ENCODE results near the gene TMEM168.
"Not testable (repeated sequence)": the region's sequence is repeated elsewhere in the genome, so short reads cannot be mapped to it uniquely, and the experiment has no call there.

TMEM168 gene

GRCh38 chr7:112745635-112746034 lies 44.6 kb downstream of the TMEM168 start:
- H3K4me3 ChIP-seq (ENCODE audit: low read depth, low read length), result no peak overlapping the region
- no peak for DNase-seq (ENCODE audit: low read depth)
- no peak for TF ChIP-seq CTCF (IDR thresholded peaks at IDR 0.05; ENCODE audit: low read depth, low read length, missing control alignments)

- TF ChIP-seq CTCF (IDR thresholded peaks at IDR 0.05; ENCODE audit: low read depth, low read length, missing control alignments), result no peak
- DNase-seq (ENCODE audit: low read depth), result no peak
- H3K4me3 ChIP-seq (ENCODE audit: low read depth, low read length), result no peak overlapping the region
Observed at GRCh38 chr7:112744818-112745217, 45.4 kb downstream of the TMEM168 start.

GRCh38 chr7:112743811-112744210 lies 46.4 kb downstream of the TMEM168 start:
- TF ChIP-seq CTCF (IDR thresholded peaks at IDR 0.05; ENCODE audit: low read depth, low read length, missing control alignments), result no peak
- H3K4me3 ChIP-seq (ENCODE audit: low read depth, low read length), result no peak overlapping the region
- no peak for DNase-seq (ENCODE audit: low read depth)

- no peak for TF ChIP-seq CTCF (IDR thresholded peaks at IDR 0.05; ENCODE audit: low read depth, low read length, missing control alignments)
- no peak for DNase-seq (ENCODE audit: low read depth)
- no peak overlapping the region for H3K4me3 ChIP-seq (ENCODE audit: low read depth, low read length)
Observed at GRCh38 chr7:112740667-112741066, 49.5 kb downstream of the TMEM168 start.

GRCh38 chr7:112739436-112740180 lies 50.6 kb downstream of the TMEM168 start:
- DNase-seq (ENCODE audit: low read depth), result no peak
- TF ChIP-seq CTCF (IDR thresholded peaks at IDR 0.05; ENCODE audit: low read depth, low read length, missing control alignments), result no peak

GRCh38 chr7:112735261-112735660 lies 54.9 kb downstream of the TMEM168 start:
- TF ChIP-seq CTCF (IDR thresholded peaks at IDR 0.05; ENCODE audit: low read depth, low read length, missing control alignments), result no peak
- no peak overlapping the region for H3K4me3 ChIP-seq (ENCODE audit: low read depth, low read length)
- DNase-seq (ENCODE audit: low read depth), result no peak

More at GRCh38 chr7:112739436-112740180, 50.6 kb downstream of the TMEM168 start:
- H3K4me3 ChIP-seq (ENCODE audit: low read depth, low read length), result no peak overlapping the region

- not testable (repeated sequence) for DNase-seq (ENCODE audit: low read depth); H3K4me3 ChIP-seq (ENCODE audit: low read depth, low read length)
Observed at GRCh38 chr7:112731324-112731723, 58.9 kb downstream of the TMEM168 start.

Data from GM12864 (cell line).